GM18870 (cell line): ENCODE results near the gene RNF207.

Source experiments
- ATAC-seq: cut with Tn5 transposase; IDR thresholded peaks from one replicate; pipeline ENCODE4 v1.9.1; 2021; ENCODE audit warnings: moderate library complexity; ENCODE audit not compliant: unreplicated experiment

RNF207 gene

DNA sequence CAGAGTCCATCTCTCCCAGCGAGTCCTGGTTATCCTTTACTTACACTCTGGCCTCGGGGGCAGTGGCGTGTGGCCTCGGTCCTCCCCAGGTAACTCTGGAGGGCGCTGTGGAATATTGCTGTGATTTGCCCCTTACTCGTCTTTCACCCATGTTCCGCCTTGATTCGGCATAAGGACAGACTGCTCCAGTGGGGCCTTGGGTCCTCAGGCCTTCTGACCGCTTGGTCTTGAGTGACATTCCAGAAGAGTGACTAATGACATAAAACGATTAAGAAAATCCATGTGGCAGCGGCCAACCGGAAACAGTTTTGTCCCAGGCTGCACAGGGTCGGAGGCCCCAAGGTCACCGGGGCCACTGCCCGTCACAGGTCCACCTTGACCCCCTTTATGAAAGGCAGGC, 18.8 kb downstream of the RNF207 start:
- ATAC-seq = no peak

- no peak for ATAC-seq
These were observed 19.7 kb downstream of the RNF207 start for GRCh38 chr1:6225651-6226050.

- ATAC-seq = no peak
These were observed 27.5 kb downstream of the RNF207 start for GRCh38 chr1:6233376-6233775.

DNA sequence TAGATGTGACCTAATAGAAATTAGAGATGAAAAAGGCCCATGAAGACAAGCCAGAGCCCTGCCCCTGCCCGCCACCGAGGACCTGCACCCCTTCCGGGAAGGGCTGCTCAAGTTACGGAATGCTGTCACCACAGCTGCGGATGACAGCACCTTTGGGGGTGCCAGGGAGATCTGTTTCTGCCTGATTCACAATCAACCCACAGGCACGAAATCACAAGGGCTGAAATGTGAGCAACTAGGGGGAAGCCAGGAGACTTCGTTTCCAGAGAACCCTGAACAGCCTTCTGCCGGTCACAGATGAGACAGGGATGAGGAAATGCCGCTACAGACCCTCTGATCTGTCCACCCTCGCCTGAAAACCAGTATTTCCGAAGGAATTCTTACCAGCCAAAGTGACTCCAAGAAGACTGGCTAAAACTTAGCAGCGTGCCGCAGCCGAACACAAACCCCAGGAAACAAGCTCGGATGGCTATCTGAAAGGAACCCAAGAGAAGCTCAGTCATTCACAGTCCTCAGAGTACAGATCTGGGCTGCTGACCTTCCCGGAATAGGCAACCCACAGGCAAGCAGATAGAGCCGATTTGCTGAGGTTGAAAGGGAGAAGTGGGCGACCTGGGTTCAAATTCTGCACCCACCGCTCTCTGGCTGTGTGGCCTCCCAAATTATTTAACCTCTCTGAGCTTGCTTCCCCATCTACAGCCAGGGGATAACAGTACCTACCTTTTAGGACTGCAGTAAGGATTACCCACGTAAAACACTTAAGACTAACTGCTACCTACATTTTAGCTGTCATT, 28.8 kb downstream of the RNF207 start:
- peak; percentile 16 for ATAC-seq

DNA sequence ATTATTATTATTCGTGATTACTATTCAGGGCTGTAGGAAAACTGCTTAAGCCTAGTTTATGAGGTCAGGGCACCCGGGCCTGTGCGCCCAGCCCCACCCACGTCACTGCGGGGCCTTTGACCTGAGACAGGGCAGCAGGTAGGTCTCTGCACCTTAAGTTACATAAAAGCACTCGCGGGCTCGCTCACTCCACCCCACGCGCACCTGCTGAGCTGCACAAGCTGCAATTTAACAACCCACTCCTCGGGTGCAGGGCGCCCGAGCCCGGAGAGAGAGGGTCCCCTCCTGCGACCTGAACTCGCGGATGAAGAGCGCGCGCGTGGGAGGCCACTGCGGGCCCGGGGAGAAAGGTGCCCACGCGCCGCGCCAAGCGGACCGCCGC, 29.4 kb downstream of the RNF207 start:
- ATAC-seq = peak; percentile 20

DNA sequence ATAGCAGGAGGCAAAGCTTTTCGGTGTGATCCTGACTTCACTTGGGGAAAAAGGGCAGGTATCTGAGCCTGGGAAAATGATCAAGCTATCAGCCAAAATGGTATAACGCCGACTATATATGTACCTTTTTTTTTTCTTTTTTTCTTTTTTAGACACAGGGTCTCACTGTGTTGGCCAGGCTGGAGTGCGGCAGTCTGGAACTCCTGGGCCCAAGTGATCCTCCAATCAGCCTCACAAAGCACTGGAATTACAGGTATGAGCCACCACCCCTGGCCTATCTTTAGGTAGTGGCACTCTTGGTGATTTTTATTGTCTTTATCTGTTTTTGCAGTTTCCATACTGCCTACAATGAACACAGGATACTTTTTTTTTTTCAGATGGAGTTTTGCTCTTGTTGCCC, 31.2 kb downstream of the RNF207 start:
- ATAC-seq = no peak

- ATAC-seq = no peak
These were observed 33.4 kb downstream of the RNF207 start for GRCh38 chr1:6239213-6239752.

DNA sequence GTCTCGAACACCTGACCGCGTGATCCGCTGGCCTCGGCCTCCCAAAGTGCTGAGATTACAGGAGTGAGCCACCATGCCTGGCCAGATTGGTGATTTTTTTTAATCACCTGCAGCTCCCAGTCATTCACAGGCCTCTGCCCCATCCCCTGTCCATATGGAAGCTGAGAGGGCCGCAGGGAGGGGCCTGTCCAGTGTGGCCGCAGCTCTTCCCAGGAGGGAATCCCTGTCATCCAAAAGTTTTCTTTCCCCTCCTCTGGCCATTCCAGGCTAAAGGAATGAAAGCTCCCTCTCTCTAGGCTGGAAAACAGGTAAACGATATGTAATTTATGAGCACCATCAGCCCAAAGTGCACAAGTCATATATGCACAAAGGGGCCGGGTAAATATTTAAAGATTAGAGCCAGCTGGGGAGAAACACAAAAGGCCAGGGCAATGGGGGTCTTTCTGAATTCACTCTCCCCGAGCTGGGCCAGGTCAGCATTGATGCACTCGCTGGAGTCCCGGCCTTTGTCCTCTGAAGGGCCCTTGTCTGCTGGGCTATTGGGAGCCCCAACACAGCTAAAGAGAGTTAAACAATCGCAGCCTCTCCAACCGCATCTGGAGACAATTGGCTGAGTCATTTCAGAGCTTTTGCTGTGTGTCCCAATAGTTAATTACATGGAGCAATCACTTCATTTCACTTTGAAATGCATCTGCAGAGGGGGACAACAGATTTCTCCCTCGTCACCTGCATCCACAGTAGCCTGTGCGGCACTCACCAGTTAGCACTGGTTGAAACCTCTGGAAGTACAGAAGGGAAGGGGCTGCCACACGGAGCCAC, 34.2 kb downstream of the RNF207 start:
- no peak for ATAC-seq

GRCh38 chr1:6241107-6241886, 35.4 kb downstream of the RNF207 start:
- no peak for ATAC-seq

GRCh38 chr1:6241887-6242740, 36.2 kb downstream of the RNF207 start:
- ATAC-seq = no peak

GRCh38 chr1:6243053-6243834, 37.3 kb downstream of the RNF207 start:
- ATAC-seq = no peak

GRCh38 chr1:6243993-6244392, 38.1 kb downstream of the RNF207 start, which contains the start of gene HES3:
HES3 (plus strand) TSS chr1:6244179; CDS start chr1:6244366, 187 bp downstream.
- ATAC-seq = no peak

DNA sequence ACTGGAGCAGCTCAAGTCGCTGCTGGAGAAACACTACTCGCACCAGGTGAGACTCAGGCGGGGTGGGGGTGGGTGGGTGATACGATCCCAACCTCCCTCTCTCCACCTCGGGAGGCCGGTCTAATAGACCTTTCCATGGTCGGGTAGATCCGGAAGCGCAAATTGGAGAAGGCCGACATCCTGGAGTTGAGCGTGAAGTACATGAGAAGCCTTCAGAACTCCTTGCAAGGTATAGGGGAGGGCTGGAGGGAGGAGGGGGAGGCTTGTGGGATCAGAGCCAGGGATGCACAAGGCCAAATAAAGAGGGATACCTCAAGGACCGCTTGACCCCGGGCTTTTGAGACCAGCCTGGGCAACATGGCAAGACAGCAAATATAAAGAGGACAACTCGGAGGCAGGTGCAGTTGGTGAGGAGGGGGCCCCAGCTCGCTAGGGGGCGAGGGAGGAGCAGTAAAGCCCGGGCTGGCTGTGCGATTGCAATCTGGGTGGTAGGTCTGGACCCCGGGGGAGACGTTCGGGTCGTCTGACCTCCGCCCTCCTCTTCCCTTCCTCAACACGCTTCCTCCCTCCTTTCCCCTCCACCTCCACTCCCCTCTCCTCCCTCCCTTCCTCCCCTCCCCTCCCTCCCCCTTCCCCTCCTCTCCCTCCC, 38.6 kb downstream of the RNF207 start:
- ATAC-seq = no peak

GRCh38 chr1:6245086-6245868, 39.4 kb downstream of the RNF207 start:
- no peak for ATAC-seq

DNA sequence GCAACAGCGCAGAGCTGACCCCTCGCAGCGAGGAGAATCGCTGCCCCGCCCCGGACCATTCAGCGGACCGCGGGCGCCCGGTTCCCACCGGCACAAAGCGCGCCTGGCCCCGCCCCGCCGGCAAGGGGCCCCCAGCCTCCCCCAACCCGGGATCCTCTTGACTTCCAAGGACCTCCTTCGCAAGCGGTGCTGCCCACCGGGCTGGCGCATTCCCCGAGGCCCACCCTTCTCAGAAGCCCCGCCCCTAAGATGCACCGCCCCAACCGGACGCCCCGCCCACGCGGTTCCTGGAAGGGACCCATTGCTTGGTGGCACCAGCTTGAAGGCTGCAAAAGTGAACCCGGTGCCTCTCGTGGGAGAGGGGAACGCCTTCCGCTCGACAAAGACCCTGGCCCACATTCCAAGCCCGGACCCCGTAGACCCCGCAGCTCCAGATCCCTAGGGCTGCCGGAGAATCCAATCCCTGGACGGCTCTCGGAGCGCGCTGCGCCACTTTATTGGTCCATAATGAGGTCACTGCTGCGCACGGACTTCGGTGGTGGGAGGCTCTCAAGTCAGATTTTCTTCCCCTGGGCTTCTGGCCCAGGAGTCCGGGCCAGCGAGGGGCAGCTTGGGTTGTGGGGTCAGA, 40.1 kb downstream of the RNF207 start:
- ATAC-seq = no peak

DNA sequence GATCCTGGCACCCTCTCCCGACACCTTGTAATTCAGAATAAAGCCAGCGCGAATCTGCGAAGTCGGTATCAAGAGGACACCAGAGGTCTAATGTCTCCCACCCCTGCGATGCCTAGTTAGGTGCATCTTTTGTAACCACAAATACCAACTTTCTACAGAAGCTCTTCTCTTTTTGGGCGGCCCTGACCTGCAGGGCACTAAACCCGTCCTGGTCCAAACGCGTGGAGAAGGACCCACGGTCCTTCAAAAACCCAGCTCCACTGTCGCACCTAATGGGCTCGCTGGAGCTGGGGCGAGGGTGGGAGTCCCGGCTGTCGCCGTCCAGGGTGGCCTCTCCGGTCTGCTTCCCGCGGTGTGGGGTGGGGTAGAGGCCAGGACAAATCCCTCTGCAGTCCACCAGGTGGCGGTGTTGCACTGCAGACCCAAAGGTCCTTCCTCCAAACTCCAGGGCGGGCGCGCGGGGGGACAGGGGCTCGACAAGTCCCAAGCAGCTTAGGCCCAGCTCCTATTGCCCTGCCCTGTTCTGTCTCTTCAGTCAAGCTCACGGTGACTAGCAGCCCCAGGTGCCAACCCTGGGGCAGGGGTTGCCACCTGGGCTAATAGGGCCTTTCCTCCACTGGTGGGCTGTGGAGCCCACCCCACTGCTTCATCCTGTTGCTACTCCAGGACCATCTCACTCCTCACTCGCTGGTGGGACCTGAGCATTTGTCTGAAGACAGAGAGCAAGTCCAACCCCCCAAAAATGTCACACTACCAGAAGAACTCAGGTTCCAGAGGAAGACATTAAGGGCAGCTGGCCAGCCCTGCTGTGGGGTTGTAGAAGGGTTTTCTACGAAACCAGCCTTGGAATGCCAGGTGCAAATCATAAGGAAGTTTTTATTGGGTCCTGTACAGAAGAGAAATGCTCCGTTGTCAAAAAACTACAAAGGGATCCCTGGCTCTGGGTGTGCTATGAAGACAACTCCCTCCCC, 40.9 kb downstream of the RNF207 start:
- no peak for ATAC-seq
